Keratinocyte (primary cell): ENCODE measurements around the gene LDLRAD4.

ENCODE experiments used
- EZH2 ChIP-seq: IDR thresholded peaks from one replicate; pipeline ENCODE4 v1.6.1; 2012; ENCODE audit warnings: inconsistent platforms, mild to moderate bottlenecking, low read length, moderate library complexity
- TF ChIP-seq, protein P1 (sequence below), 3 experiments: IDR thresholded peaks in 1 of 3; conservative IDR thresholded peaks in 1 of 3; optimal IDR thresholded peaks in 1 of 3; 2 replicates in 2 of 3; 3 replicates in 1 of 3; pipeline versions ENCODE3 to v1.5.1; 2011; ENCODE audit warnings: low read length in 3 of 3, mild to moderate bottlenecking in 3 of 3, moderate library complexity in 2 of 3, control low read depth in 1 of 3, inconsistent platforms in 1 of 3; ENCODE audit not compliant: insufficient read depth in 2 of 3; ENCODE audit errors: extremely low read depth in 1 of 3

DNA sequence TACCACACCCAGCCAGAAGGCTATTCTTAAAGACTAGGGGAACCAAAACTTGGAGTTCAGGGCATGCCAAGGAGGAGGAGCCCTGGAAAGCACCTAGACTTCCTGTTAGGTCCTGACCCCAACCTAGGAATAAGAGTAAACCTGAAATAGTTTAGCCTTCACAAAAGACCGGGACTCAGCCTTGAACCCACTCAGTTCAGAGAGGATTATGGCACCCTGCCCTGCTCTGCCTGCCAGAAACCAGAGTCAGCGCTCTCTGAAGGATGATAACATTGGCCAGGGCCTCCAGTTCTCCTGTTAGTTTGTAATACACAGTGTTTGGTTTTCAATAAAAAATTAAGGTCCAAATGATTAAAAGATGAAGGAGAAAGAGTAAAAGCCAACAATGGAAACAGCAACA, 96.4 kb downstream of the LDLRAD4 start:
- TF ChIP-seq, protein P1, sequence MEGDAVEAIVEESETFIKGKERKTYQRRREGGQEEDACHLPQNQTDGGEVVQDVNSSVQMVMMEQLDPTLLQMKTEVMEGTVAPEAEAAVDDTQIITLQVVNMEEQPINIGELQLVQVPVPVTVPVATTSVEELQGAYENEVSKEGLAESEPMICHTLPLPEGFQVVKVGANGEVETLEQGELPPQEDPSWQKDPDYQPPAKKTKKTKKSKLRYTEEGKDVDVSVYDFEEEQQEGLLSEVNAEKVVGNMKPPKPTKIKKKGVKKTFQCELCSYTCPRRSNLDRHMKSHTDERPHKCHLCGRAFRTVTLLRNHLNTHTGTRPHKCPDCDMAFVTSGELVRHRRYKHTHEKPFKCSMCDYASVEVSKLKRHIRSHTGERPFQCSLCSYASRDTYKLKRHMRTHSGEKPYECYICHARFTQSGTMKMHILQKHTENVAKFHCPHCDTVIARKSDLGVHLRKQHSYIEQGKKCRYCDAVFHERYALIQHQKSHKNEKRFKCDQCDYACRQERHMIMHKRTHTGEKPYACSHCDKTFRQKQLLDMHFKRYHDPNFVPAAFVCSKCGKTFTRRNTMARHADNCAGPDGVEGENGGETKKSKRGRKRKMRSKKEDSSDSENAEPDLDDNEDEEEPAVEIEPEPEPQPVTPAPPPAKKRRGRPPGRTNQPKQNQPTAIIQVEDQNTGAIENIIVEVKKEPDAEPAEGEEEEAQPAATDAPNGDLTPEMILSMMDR (optimal IDR thresholded peaks at IDR 0.05 in 1 of 3, IDR thresholded peaks at IDR 0.05 in 1 of 3, conservative IDR thresholded peaks at IDR 0.05 in 1 of 3; ENCODE audit: extremely low read depth in 1 of 3, insufficient read depth in 2 of 3, low read length in 3 of 3), result no peak
- TF ChIP-seq EZH2, result no peak
